Urinary bladder (tissue), 4 donors: ENCODE measurements around the gene ASGR1. TPM values are rescaled to one million over a fixed set of nuclear protein-coding genes. Genes with fewer than 3 reads are reported as not detected.
"Not testable (repeated sequence)": the region's sequence is repeated elsewhere in the genome, so short reads cannot be mapped to it uniquely, and the experiment has no call there.

ENCODE experiments used
- DNase-seq: peaks from one replicate; pipeline ENCODE4 v3.0.0-alpha.2; 2015; ENCODE audit errors: extremely low spot score
- H3K27ac ChIP-seq: one replicate; pipeline ENCODE4 v1.5.1; 2013; ENCODE audit warnings: low read depth, mild to moderate bottlenecking, moderate library complexity
- H3K36me3 ChIP-seq: one replicate; pipeline ENCODE4 v1.6.1; 2013; ENCODE audit warnings: mild to moderate bottlenecking, moderate library complexity; ENCODE audit not compliant: insufficient read depth
- H3K4me1 ChIP-seq: one replicate; pipeline ENCODE4 v1.6.1; 2013; ENCODE audit warnings: mild to moderate bottlenecking, moderate library complexity; ENCODE audit not compliant: insufficient read depth
- H3K4me3 ChIP-seq: one replicate; pipeline ENCODE4 v1.5.1; 2013; ENCODE audit warnings: low read depth, low read length
- WGBS: extraction: QIAGEN DNeasy Blood & Tissue Kit; methylation state at CpG from one replicate; pipeline ENCODE4 v1.1.7; 2013; 5-methylcytosine and 5-hydroxymethylcytosine counted together
- polyA plus RNA-seq: library from polyadenylated mRNA; stranded (reverse); fragments of 200-250 nt; gene quantifications from one replicate; pipeline ENCODE4 v1.2.3, GENCODE V29; 2013
- total RNA-seq: library from RNA; depleted of rRNA; stranded (reverse); fragments of >200 nt; gene quantifications from one replicate; pipeline ENCODE4 v1.2.3, GENCODE V29; 2014
- donor health status: healthy with polysubstance abuse.
- donor health status: healthy.

ASGR1 gene
- total and polyA plus RNA-seq, 2 donors: 1.6 to 1.7 TPM

GRCh38 chr17:7190276-7190917 is 11.2 kb upstream of the ASGR1 start:
- no peaks in the 10 kb centered on the region for H3K36me3 ChIP-seq
- H3K4me3 ChIP-seq: no peak overlapping the region
- WGBS: 88% methylated on average over 14 of the region's 14 CpGs
- H3K4me1 ChIP-seq: no peaks in the 10 kb centered on the region
- no peak for DNase-seq
- H3K27ac ChIP-seq: no peak overlapping the region

- Histone ChIP-seq H3K4me3 (no peak overlapping the region), H3K27ac (no peak overlapping the region), H3K36me3 (no peaks in the 10 kb centered on the region), H3K4me1 (no peaks in the 10 kb centered on the region)
- no peak for DNase-seq
- WGBS: 61% methylated on average over 7 of the region's 7 CpGs
Observed at GRCh38 chr17:7186241-7186640, 7.1 kb upstream of the ASGR1 start.

GRCh38 chr17:7184647-7185046 is 5.5 kb upstream of the ASGR1 start:
- Histone ChIP-seq H3K4me3 (no peak overlapping the region), H3K4me1 (no peaks in the 10 kb centered on the region), H3K36me3 (no peaks in the 10 kb centered on the region), H3K27ac (no peak overlapping the region)
- 89% methylated on average over 6 of the region's 6 CpGs for WGBS
- DNase-seq: no peak

GRCh38 chr17:7184091-7184488 is 4.9 kb upstream of the ASGR1 start:
- H3K4me1 ChIP-seq: no peaks in the 10 kb centered on the region
- no peaks in the 10 kb centered on the region for H3K36me3 ChIP-seq
- H3K4me3 ChIP-seq: no peak overlapping the region
- WGBS: 60% methylated on average over 14 of the region's 14 CpGs
- no peak overlapping the region for H3K27ac ChIP-seq
- no peak for DNase-seq

- WGBS: 84% methylated on average over 7 of the region's 7 CpGs
- DNase-seq: no peak
- Histone ChIP-seq H3K4me1 (no peaks in the 10 kb centered on the region), H3K27ac (no peak overlapping the region), H3K36me3 (no peaks in the 10 kb centered on the region), H3K4me3 (no peak overlapping the region)
Observed at GRCh38 chr17:7183433-7184090, 4.4 kb upstream of the ASGR1 start.

GRCh38 chr17:7182101-7182500 is 2.9 kb upstream of the ASGR1 start:
- WGBS: 99% methylated on average over 2 of the region's 2 CpGs
- DNase-seq, H3K4me3 ChIP-seq, H3K27ac ChIP-seq, H3K36me3 ChIP-seq, H3K4me1 ChIP-seq: not testable (repeated sequence)

GRCh38 chr17:7178973-7179316 is 225 bp downstream of the ASGR1 start:
- DNase-seq: no peak
- Histone ChIP-seq H3K36me3 (no peaks in the 10 kb centered on the region), H3K4me1 (no peaks in the 10 kb centered on the region), H3K4me3 (no peak overlapping the region), H3K27ac (no peak overlapping the region)
- 75% methylated on average over 11 of the region's 11 CpGs for WGBS

GRCh38 chr17:7177954-7178477 is 1.2 kb downstream of the ASGR1 start:
- WGBS: 4% methylated on average over 18 of the region's 18 CpGs
- H3K4me1 ChIP-seq: no peaks in the 10 kb centered on the region
- DNase-seq: no peak
- H3K4me3 ChIP-seq: no peak overlapping the region
- no peaks in the 10 kb centered on the region for H3K36me3 ChIP-seq
- H3K27ac ChIP-seq: no peak overlapping the region

GRCh38 chr17:7177191-7177953 is 1.8 kb downstream of the ASGR1 start:
- peak; percentile 52 for DNase-seq
- no peak overlapping the region for H3K27ac ChIP-seq
- whole genome bisulfite sequencing: 3% methylated on average over 31 of the region's 31 CpGs
- H3K4me3 ChIP-seq: no peak overlapping the region
- H3K4me1 ChIP-seq: no peaks in the 10 kb centered on the region
- no peaks in the 10 kb centered on the region for H3K36me3 ChIP-seq

GRCh38 chr17:7176841-7177190 is 2.4 kb downstream of the ASGR1 start:
- Histone ChIP-seq H3K36me3 (no peaks in the 10 kb centered on the region), H3K4me3 (no peak overlapping the region), H3K27ac (no peak overlapping the region), H3K4me1 (no peaks in the 10 kb centered on the region)
- DNase-seq: no peak
- 10% methylated on average over 17 of the region's 17 CpGs for WGBS

GRCh38 chr17:7176107-7176840 is 2.9 kb downstream of the ASGR1 start:
- Histone ChIP-seq H3K27ac (no peak overlapping the region), H3K4me1 (no peaks in the 10 kb centered on the region), H3K4me3 (no peak overlapping the region), H3K36me3 (no peaks in the 10 kb centered on the region)
- no peak for DNase-seq
- WGBS: 85% methylated on average over 1 of the region's 1 CpG

GRCh38 chr17:7175330-7175733 is 3.8 kb downstream of the ASGR1 start:
- no peak overlapping the region for H3K4me3 ChIP-seq
- WGBS: 92% methylated on average over 5 of the region's 5 CpGs
- H3K27ac ChIP-seq: no peak overlapping the region

GRCh38 chr17:7174603-7175326 is 4.4 kb downstream of the ASGR1 start:
- Histone ChIP-seq H3K36me3 (no peaks in the 10 kb centered on the region), H3K4me1 (no peaks in the 10 kb centered on the region), H3K4me3 (no peak overlapping the region), H3K27ac (no peak overlapping the region)
- no peak for DNase-seq
- 83% methylated on average over 7 of the region's 7 CpGs for WGBS

More at GRCh38 chr17:7175330-7175733, 3.8 kb downstream of the ASGR1 start:
- no peak for DNase-seq
- Histone ChIP-seq H3K4me1 (no peaks in the 10 kb centered on the region), H3K36me3 (no peaks in the 10 kb centered on the region)
